GM23338 (cell line): Measurements from ENCODE around the gene EPS8L2. TPM values are rescaled to one million over a fixed set of nuclear protein-coding genes. Genes with fewer than 3 reads are reported as not detected.

Source experiments
- ATAC-seq: fragments of 200-7000 bp; cut with Tn5 transposase; 3 replicates; pipeline ENCODE4 v1.9.1; 2020
- DNase-seq: peaks from one replicate; pipeline ENCODE4 v3.0.0-alpha.2; 2015; ENCODE audit warnings: low spot score
- H2AFZ ChIP-seq: fragments of 200-600 bp; sonication (generic); 2 replicates; pipeline ENCODE4 v1.8.0; 2016; ENCODE audit warnings: antibody characterized with exemption, mild to moderate bottlenecking, moderate library complexity
- H3F3A ChIP-seq: fragments of 200-600 bp; sonication (generic); replicated peaks from 2 replicates; pipeline ENCODE4 v1.8.0; 2017; ENCODE audit warnings: antibody characterized with exemption, mixed run types, low read depth
- H3K27ac ChIP-seq: fragments of 200-600 bp; sonication (generic); 2 replicates; pipeline ENCODE4 v1.6.1; 2016; ENCODE audit warnings: low read depth
- H3K27me3 ChIP-seq: fragments of 200-600 bp; sonication (generic); 2 replicates; pipeline ENCODE4 v1.8.0; 2016; ENCODE audit warnings: mild to moderate bottlenecking, mixed run types, moderate library complexity; ENCODE audit not compliant: insufficient read depth
- H3K36me3 ChIP-seq: fragments of 200-600 bp; sonication (generic); 2 replicates; pipeline ENCODE4 v1.8.0; 2016; ENCODE audit warnings: mild to moderate bottlenecking; ENCODE audit not compliant: insufficient read depth
- H3K4me1 ChIP-seq: fragments of 200-600 bp; sonication (generic); 2 replicates; pipeline ENCODE4 v1.8.0; 2016; ENCODE audit warnings: mild to moderate bottlenecking, moderate library complexity; ENCODE audit not compliant: insufficient read depth
- H3K4me2 ChIP-seq: fragments of 200-600 bp; sonication (generic); 2 replicates; pipeline ENCODE4 v1.7.1; 2017; ENCODE audit warnings: mixed run types
- H3K4me3 ChIP-seq: fragments of 200-600 bp; sonication (generic); 2 replicates; pipeline ENCODE4 v1.6.1; 2016; ENCODE audit warnings: mixed run types
- H3K79me2 ChIP-seq: fragments of 200-600 bp; sonication (generic); replicated peaks from 2 replicates; pipeline ENCODE4 v1.8.0; 2017; ENCODE audit warnings: mild to moderate bottlenecking; ENCODE audit not compliant: insufficient read depth
- H3K9me2 ChIP-seq: fragments of 200-600 bp; sonication (generic); 2 replicates; pipeline ENCODE4 v1.8.0; 2017; ENCODE audit not compliant: insufficient read depth
- H4K20me1 ChIP-seq: fragments of 200-600 bp; sonication (generic); replicated peaks from 2 replicates; pipeline ENCODE4 v1.8.0; 2017; ENCODE audit warnings: mild to moderate bottlenecking; ENCODE audit not compliant: insufficient read depth
- H3K27ac Mint-ChIP-seq: 2 replicates; pipeline ENCODE4 v1.8.0; 2020; ENCODE audit warnings: inconsistent platforms, mild to moderate bottlenecking, moderate library complexity, mixed read lengths
- H3K27me3 Mint-ChIP-seq: 3 replicates; pipeline ENCODE4 v1.8.0; 2022; ENCODE audit warnings: low read depth, mild to moderate bottlenecking, moderate library complexity, mixed read lengths, inconsistent platforms; ENCODE audit not compliant: insufficient read depth, poor library complexity
- H3K36me3 Mint-ChIP-seq: 3 replicates; pipeline ENCODE4 v1.8.0; 2021; ENCODE audit warnings: low read depth, mild to moderate bottlenecking, inconsistent platforms, moderate library complexity, mixed read lengths
- H3K4me1 Mint-ChIP-seq: 3 replicates; pipeline ENCODE4 v1.8.0; 2020; ENCODE audit warnings: mild to moderate bottlenecking, inconsistent platforms, mixed read lengths
- H3K4me3 Mint-ChIP-seq: 3 replicates; pipeline ENCODE4 v1.8.0; 2021; ENCODE audit warnings: moderate library complexity, mild to moderate bottlenecking, inconsistent platforms, mixed read lengths
- H3K9me3 Mint-ChIP-seq: 3 replicates; pipeline ENCODE4 v1.8.0; 2020; ENCODE audit warnings: moderate library complexity, mild to moderate bottlenecking, inconsistent platforms, mixed read lengths
- CREB1 ChIP-seq: fragments of 250-450 bp; sonication (Bioruptor Pico); IDR thresholded peaks from 2 replicates; pipeline ENCODE4 v1.5.0; 2020; ENCODE audit warnings: low read depth, mild to moderate bottlenecking, moderate library complexity
- EZH2 ChIP-seq: fragments of 200-600 bp; sonication (generic); IDR thresholded peaks from one replicate; pipeline ENCODE4 v1.8.0; 2017; ENCODE audit warnings: antibody characterized with exemption, mild to moderate bottlenecking, low read depth; ENCODE audit not compliant: unreplicated experiment
- EZH2phosphoT487 ChIP-seq: fragments of 200-600 bp; sonication (generic); IDR thresholded peaks from one replicate; pipeline ENCODE4 v1.8.1; 2018; ENCODE audit warnings: antibody characterized with exemption; ENCODE audit not compliant: unreplicated experiment
- JUNB ChIP-seq: IDR thresholded peaks from one replicate; pipeline ENCODE4 v1.6.1; 2016; ENCODE audit warnings: antibody characterized with exemption; ENCODE audit not compliant: unreplicated experiment
- NANOG ChIP-seq: IDR thresholded peaks from 2 replicates; pipeline ENCODE4 v1.6.1; 2016; ENCODE audit warnings: antibody characterized with exemption, borderline replicate concordance
- POLR2AphosphoS5 ChIP-seq: IDR thresholded peaks from 2 replicates; pipeline ENCODE4 v1.6.1; 2016; ENCODE audit warnings: antibody characterized with exemption, low read depth
- STAT1 ChIP-seq: IDR thresholded peaks from one replicate; pipeline ENCODE4 v1.6.1; 2016; ENCODE audit warnings: antibody characterized with exemption; ENCODE audit not compliant: unreplicated experiment
- ZNF114 ChIP-seq: fragments of 250-450 bp; sonication (Bioruptor Pico); IDR thresholded peaks from 2 replicates; pipeline ENCODE4 v1.5.0; 2020; ENCODE audit warnings: mild to moderate bottlenecking, moderate library complexity
- ZNF331 ChIP-seq: fragments of 250-450 bp; sonication (Bioruptor Pico); IDR thresholded peaks from 2 replicates; pipeline ENCODE4 v1.5.0; 2020; ENCODE audit warnings: low read depth, mild to moderate bottlenecking, moderate library complexity
- polyA plus RNA-seq: library from polyadenylated mRNA; unstranded; fragments of >200 nt; fragmentation: Nextera tagmentation; extraction: Ambion mirVana; gene quantifications from 2 replicates; pipeline ENCODE4 v1.2.1, GENCODE V29; 2016
- total RNA-seq: library from RNA; depleted of rRNA; stranded (reverse); fragments of >200 nt; shearing (Covaris generic); gene quantifications from 2 replicates; pipeline ENCODE4 v1.2.3, GENCODE V29; 2014
- TF ChIP-seq, protein P1 (sequence below), 2 experiments: fragments of 200-600 bp in 1 of 2; sonication (generic) in 1 of 2; conservative IDR thresholded peaks; 2 replicates each; pipeline versions ENCODE4 v1.5.1 to v1.6.1; 2016 to 2017; ENCODE audit warnings: antibody characterized with exemption in 2 of 2, low read depth in 2 of 2, mild to moderate bottlenecking in 2 of 2, moderate library complexity in 1 of 2
- TF ChIP-seq, protein P2 (sequence below): IDR thresholded peaks from 2 replicates; pipeline ENCODE4 v1.6.1; 2016; ENCODE audit warnings: antibody characterized with exemption
- TF ChIP-seq, protein P3 (sequence below): fragments of 250-450 bp; sonication (Bioruptor Pico); IDR thresholded peaks from 2 replicates; pipeline ENCODE4 v1.5.0; 2020; ENCODE audit warnings: mild to moderate bottlenecking, moderate library complexity
- TF ChIP-seq, protein P4 (sequence below): IDR thresholded peaks from one replicate; pipeline ENCODE4 v1.6.1; 2018; ENCODE audit warnings: antibody characterized with exemption; ENCODE audit not compliant: unreplicated experiment

The EPS8L2 gene
- total and polyA plus RNA-seq, 2 experiments from 2014 or later, result 38.7 to 59.4 TPM

DNA sequence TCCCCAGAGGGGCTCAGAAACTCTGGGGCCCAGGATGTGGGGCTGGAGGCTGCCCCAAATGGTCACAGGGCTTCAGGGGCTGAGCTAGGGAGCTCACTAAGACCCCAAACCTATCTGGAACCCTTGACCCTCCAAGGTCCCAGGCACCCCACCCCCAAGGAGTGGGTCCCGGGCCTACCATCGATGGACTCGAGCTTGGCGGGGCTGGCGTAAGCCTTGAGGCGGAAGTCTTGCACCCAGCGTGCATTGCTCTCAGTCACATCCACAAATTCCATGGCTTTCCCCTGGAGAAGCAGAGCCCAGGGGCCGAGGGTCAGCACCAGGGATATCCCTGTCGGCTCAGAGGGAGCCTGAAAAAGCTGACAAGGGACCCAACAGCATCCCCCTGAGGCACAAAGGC lies 67.8 kb downstream of the EPS8L2 start:
- peaks cover 10% of the 10 kb centered on the region for H3K4me1 Mint-ChIP-seq
- H3F3A ChIP-seq, result peaks cover 4% of the 10 kb centered on the region; the same call in 1 of the 2 replicates
- H3K27ac Mint-ChIP-seq, result no peak overlapping the region
- peaks cover 24% of the 10 kb centered on the region for H4K20me1 ChIP-seq
- no peak overlapping the region for H3K4me3 ChIP-seq
- H3K9me3 Mint-ChIP-seq, result no peaks in the 10 kb centered on the region
- no peaks in the 10 kb centered on the region for H3K27me3 ChIP-seq
- no peak overlapping the region for H3K4me3 Mint-ChIP-seq
- no peak overlapping the region for H2AFZ ChIP-seq
- ATAC-seq (no peak), DNase-seq (no peak)
- H3K79me2 ChIP-seq, result peaks cover 43% of the 10 kb centered on the region
- H3K4me2 ChIP-seq, result no peak overlapping the region
- H3K27me3 Mint-ChIP-seq, result peaks cover 14% of the 10 kb centered on the region
- peaks cover 3% of the 10 kb centered on the region; the same call in 1 of the 2 replicates for H3K36me3 ChIP-seq
- H3K9me2 ChIP-seq, result no peaks in the 10 kb centered on the region
- H3K4me1 ChIP-seq, result peaks cover 11% of the 10 kb centered on the region; the same call in 1 of the 2 replicates
- H3K36me3 Mint-ChIP-seq, result peaks cover 28% of the 10 kb centered on the region
- no peak for TF ChIP-seq POLR2AphosphoS5
- no peak for TF ChIP-seq NANOG
- no peak for TF ChIP-seq JUNB
- TF ChIP-seq CREB1, result no peak
- no peak for TF ChIP-seq EZH2phosphoT487
- TF ChIP-seq ZNF331 (CRISPR knock-in tag), result no peak
- TF ChIP-seq, protein P1, sequence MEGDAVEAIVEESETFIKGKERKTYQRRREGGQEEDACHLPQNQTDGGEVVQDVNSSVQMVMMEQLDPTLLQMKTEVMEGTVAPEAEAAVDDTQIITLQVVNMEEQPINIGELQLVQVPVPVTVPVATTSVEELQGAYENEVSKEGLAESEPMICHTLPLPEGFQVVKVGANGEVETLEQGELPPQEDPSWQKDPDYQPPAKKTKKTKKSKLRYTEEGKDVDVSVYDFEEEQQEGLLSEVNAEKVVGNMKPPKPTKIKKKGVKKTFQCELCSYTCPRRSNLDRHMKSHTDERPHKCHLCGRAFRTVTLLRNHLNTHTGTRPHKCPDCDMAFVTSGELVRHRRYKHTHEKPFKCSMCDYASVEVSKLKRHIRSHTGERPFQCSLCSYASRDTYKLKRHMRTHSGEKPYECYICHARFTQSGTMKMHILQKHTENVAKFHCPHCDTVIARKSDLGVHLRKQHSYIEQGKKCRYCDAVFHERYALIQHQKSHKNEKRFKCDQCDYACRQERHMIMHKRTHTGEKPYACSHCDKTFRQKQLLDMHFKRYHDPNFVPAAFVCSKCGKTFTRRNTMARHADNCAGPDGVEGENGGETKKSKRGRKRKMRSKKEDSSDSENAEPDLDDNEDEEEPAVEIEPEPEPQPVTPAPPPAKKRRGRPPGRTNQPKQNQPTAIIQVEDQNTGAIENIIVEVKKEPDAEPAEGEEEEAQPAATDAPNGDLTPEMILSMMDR (conservative IDR thresholded peaks at IDR 0.05; ENCODE audit: low read depth in 2 of 2), result no peak
- TF ChIP-seq, protein P2, sequence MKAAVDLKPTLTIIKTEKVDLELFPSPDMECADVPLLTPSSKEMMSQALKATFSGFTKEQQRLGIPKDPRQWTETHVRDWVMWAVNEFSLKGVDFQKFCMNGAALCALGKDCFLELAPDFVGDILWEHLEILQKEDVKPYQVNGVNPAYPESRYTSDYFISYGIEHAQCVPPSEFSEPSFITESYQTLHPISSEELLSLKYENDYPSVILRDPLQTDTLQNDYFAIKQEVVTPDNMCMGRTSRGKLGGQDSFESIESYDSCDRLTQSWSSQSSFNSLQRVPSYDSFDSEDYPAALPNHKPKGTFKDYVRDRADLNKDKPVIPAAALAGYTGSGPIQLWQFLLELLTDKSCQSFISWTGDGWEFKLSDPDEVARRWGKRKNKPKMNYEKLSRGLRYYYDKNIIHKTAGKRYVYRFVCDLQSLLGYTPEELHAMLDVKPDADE, result no peak
- TF ChIP-seq, protein P3, sequence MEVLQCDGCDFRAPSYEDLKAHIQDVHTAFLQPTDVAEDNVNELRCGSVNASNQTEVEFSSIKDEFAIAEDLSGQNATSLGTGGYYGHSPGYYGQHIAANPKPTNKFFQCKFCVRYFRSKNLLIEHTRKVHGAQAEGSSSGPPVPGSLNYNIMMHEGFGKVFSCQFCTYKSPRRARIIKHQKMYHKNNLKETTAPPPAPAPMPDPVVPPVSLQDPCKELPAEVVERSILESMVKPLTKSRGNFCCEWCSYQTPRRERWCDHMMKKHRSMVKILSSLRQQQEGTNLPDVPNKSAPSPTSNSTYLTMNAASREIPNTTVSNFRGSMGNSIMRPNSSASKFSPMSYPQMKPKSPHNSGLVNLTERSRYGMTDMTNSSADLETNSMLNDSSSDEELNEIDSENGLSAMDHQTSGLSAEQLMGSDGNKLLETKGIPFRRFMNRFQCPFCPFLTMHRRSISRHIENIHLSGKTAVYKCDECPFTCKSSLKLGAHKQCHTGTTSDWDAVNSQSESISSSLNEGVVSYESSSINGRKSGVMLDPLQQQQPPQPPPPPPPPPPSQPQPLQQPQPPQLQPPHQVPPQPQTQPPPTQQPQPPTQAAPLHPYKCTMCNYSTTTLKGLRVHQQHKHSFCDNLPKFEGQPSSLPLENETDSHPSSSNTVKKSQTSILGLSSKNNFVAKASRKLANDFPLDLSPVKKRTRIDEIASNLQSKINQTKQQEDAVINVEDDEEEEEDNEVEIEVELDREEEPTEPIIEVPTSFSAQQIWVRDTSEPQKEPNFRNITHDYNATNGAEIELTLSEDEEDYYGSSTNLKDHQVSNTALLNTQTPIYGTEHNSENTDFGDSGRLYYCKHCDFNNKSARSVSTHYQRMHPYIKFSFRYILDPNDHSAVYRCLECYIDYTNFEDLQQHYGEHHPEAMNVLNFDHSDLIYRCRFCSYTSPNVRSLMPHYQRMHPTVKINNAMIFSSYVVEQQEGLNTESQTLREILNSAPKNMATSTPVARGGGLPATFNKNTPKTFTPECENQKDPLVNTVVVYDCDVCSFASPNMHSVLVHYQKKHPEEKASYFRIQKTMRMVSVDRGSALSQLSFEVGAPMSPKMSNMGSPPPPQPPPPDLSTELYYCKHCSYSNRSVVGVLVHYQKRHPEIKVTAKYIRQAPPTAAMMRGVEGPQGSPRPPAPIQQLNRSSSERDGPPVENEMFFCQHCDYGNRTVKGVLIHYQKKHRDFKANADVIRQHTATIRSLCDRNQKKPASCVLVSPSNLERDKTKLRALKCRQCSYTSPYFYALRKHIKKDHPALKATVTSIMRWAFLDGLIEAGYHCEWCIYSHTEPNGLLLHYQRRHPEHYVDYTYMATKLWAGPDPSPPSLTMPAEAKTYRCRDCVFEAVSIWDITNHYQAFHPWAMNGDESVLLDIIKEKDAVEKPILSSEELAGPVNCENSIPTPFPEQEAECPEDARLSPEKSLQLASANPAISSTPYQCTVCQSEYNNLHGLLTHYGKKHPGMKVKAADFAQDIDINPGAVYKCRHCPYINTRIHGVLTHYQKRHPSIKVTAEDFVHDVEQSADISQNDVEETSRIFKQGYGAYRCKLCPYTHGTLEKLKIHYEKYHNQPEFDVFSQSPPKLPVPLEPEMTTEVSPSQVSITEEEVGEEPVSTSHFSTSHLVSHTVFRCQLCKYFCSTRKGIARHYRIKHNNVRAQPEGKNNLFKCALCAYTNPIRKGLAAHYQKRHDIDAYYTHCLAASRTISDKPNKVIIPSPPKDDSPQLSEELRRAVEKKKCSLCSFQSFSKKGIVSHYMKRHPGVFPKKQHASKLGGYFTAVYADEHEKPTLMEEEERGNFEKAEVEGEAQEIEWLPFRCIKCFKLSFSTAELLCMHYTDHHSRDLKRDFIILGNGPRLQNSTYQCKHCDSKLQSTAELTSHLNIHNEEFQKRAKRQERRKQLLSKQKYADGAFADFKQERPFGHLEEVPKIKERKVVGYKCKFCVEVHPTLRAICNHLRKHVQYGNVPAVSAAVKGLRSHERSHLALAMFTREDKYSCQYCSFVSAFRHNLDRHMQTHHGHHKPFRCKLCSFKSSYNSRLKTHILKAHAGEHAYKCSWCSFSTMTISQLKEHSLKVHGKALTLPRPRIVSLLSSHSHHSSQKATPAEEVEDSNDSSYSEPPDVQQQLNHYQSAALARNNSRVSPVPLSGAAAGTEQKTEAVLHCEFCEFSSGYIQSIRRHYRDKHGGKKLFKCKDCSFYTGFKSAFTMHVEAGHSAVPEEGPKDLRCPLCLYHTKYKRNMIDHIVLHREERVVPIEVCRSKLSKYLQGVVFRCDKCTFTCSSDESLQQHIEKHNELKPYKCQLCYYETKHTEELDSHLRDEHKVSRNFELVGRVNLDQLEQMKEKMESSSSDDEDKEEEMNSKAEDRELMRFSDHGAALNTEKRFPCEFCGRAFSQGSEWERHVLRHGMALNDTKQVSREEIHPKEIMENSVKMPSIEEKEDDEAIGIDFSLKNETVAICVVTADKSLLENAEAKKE (CRISPR knock-in tag), result no peak
- TF ChIP-seq STAT1, result no peak
- no peak for TF ChIP-seq ZNF114 (CRISPR knock-in tag)
- TF ChIP-seq, protein P4, sequence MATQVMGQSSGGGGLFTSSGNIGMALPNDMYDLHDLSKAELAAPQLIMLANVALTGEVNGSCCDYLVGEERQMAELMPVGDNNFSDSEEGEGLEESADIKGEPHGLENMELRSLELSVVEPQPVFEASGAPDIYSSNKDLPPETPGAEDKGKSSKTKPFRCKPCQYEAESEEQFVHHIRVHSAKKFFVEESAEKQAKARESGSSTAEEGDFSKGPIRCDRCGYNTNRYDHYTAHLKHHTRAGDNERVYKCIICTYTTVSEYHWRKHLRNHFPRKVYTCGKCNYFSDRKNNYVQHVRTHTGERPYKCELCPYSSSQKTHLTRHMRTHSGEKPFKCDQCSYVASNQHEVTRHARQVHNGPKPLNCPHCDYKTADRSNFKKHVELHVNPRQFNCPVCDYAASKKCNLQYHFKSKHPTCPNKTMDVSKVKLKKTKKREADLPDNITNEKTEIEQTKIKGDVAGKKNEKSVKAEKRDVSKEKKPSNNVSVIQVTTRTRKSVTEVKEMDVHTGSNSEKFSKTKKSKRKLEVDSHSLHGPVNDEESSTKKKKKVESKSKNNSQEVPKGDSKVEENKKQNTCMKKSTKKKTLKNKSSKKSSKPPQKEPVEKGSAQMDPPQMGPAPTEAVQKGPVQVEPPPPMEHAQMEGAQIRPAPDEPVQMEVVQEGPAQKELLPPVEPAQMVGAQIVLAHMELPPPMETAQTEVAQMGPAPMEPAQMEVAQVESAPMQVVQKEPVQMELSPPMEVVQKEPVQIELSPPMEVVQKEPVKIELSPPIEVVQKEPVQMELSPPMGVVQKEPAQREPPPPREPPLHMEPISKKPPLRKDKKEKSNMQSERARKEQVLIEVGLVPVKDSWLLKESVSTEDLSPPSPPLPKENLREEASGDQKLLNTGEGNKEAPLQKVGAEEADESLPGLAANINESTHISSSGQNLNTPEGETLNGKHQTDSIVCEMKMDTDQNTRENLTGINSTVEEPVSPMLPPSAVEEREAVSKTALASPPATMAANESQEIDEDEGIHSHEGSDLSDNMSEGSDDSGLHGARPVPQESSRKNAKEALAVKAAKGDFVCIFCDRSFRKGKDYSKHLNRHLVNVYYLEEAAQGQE, result no peak
- TF ChIP-seq EZH2, result no peak
- no peak overlapping the region; the same call in 1 of the 2 replicates for H3K27ac ChIP-seq
